ENCODE data around the gene NTRK1. TPM values are rescaled to one million over a fixed set of nuclear protein-coding genes. Genes with fewer than 3 reads are reported as not detected.

The NTRK1 gene
- total RNA-seq, 4 donors from 2014 or later: 0.11 to 1.2 (median 0.63) TPM

GRCh38 chr1:156885880-156886355 lies 25.3 kb downstream of the NTRK1 start:
- DNase-seq: no peak
- H3K27ac ChIP-seq: no peak overlapping the region
- no peaks in the 10 kb centered on the region for H3K4me1 ChIP-seq
- TF ChIP-seq POLR2A (IDR thresholded peaks at IDR 0.05) (no peak), CTCF (IDR thresholded peaks at IDR 0.05) (no peak)
- intact Hi-C loops (cut with DNase I): loop anchor here (10.0 kb wide), 1 partner anchor 201 kb away; no protein-coding TSS in a partner anchor
- no peak overlapping the region for H3K4me3 ChIP-seq (replicated peaks in 1 of 3)
- H3K36me3 ChIP-seq: no peaks in the 10 kb centered on the region
- whole genome bisulfite sequencing, 2 donors: 54 to 67% methylated on average over 13 of the region's 13 CpGs
- H3K27me3 ChIP-seq: no peaks in the 10 kb centered on the region
- H3K9me3 ChIP-seq: no peaks in the 10 kb centered on the region

GRCh38 chr1:156886583-156887281 lies 26.1 kb downstream of the NTRK1 start:
- Histone ChIP-seq H3K27me3 (no peaks in the 10 kb centered on the region), H3K9me3 (no peaks in the 10 kb centered on the region), H3K27ac (no peak overlapping the region), H3K36me3 (no peaks in the 10 kb centered on the region), H3K4me3 (replicated peaks in 1 of 3) (no peak overlapping the region), H3K4me1 (no peaks in the 10 kb centered on the region)
- no peak for DNase-seq
- no peak for TF ChIP-seq POLR2A (IDR thresholded peaks at IDR 0.05)
- TF ChIP-seq CTCF (IDR thresholded peaks at IDR 0.05): no peak
- intact Hi-C loops (cut with DNase I): loop anchor here (10.0 kb wide), 1 partner anchor 202 kb away; no protein-coding TSS in a partner anchor
- WGBS, 2 donors: 40% methylated on average over 5 to 6 of the region's 6 CpGs

- H3K27me3 ChIP-seq: no peaks in the 10 kb centered on the region
- peaks cover 0 to 4% of the 10 kb centered on the region in 2 donors for H3K4me1 ChIP-seq
- intact Hi-C loops (cut with DNase I): loop anchor here (10.0 kb wide), 1 partner anchor 203 kb away; no protein-coding TSS in a partner anchor
Measured at GRCh38 chr1:156887317-156887716, 26.7 kb downstream of the NTRK1 start.

GRCh38 chr1:156887734-156888133 lies 27.1 kb downstream of the NTRK1 start:
- Histone ChIP-seq H3K9me3 (no peaks in the 10 kb centered on the region), H3K27me3 (no peaks in the 10 kb centered on the region), H3K36me3 (no peaks in the 10 kb centered on the region), H3K4me3 (replicated peaks in 1 of 3) (no peak overlapping the region), H3K4me1 (peaks cover under 1 to 8% of the 10 kb centered on the region in 2 donors), H3K27ac (no peak overlapping the region)
- WGBS, 2 donors: 52 to 53% methylated on average over 6 of the region's 6 CpGs
- TF ChIP-seq CTCF (IDR thresholded peaks at IDR 0.05) (no peak), POLR2A (IDR thresholded peaks at IDR 0.05) (no peak)
- no peak for DNase-seq
- intact Hi-C loops (cut with DNase I): loop anchor here (10.0 kb wide), 1 partner anchor 203 kb away; no protein-coding TSS in a partner anchor

More at GRCh38 chr1:156887317-156887716, 26.7 kb downstream of the NTRK1 start:
- Histone ChIP-seq H3K4me3 (replicated peaks in 1 of 3) (no peak overlapping the region), H3K9me3 (no peaks in the 10 kb centered on the region), H3K27ac (no peak overlapping the region), H3K36me3 (no peaks in the 10 kb centered on the region)
- no peak for DNase-seq
- WGBS, 2 donors: 24 to 33% methylated on average over 3 of the region's 3 CpGs
- TF ChIP-seq POLR2A (IDR thresholded peaks at IDR 0.05) (no peak), CTCF (IDR thresholded peaks at IDR 0.05) (no peak)

All from thyroid gland (tissue), 4 donors.